K562 (cell line): Measurements from ENCODE around the gene GFOD1. TPM values are rescaled to one million over a fixed set of nuclear protein-coding genes. Genes with fewer than 3 reads are reported as not detected.

ENCODE experiments used
- ATAC-seq: fragments of 200-7000 bp; cut with Tn5 transposase; 3 replicates; pipeline ENCODE4 v1.9.1; 2020; ENCODE audit warnings: moderate library complexity
- BruUV-seq: library from RNA; stranded (reverse); fragments of 400-500 nt; replicated peaks from 2 replicates; lab custom pipeline; 2021; lab: Mats Ljungman, UMichigan
- CTCF ChIA-PET: fragments of 300-600 bp; formaldehyde crosslinking; extraction: SDS; loops from one replicate; lab custom pipeline; 2021; ENCODE audit warnings: low intra/inter-chr PET ratio; lab: Yijun Ruan, JAX
- POLR2A ChIA-PET: fragments of 300-600, 350-650 bp; sonication (Branson Sonifier 250); formaldehyde crosslinking; extraction: SDS; loops from one replicate; lab custom pipeline; 2021; ENCODE audit warnings: antibody characterized with exemption, inconsistent platforms; lab: Yijun Ruan, JAX
- DNase-seq, 4 experiments: peaks; one replicate each; pipeline versions ENCODE4 v3.0.0 to v3.0.0-alpha.2; 2011 to 2018; ENCODE audit warnings: low spot score in 3 of 4, mixed read lengths in 3 of 4; ENCODE audit errors: extremely low read depth in 1 of 4
- FAIRE-seq: peaks from 2 replicates; lab custom pipeline; 2011; peaks lifted over from hg19 to GRCh38; lab: Jason Lieb, UNC
- H2AFZ ChIP-seq: 2 replicates; pipeline ENCODE4 v1.6.0; 2011; ENCODE audit warnings: low read depth, low read length, control low read depth, inconsistent platforms
- H3K27ac ChIP-seq: fragments of 200-600 bp; 3 replicates; pipeline ENCODE4 v1.8.0; 2011; ENCODE audit warnings: low read depth, mild to moderate bottlenecking, control low read depth, inconsistent platforms, low read length, moderate library complexity, mixed read lengths; ENCODE audit errors: extremely low read depth
- H3K27me3 ChIP-seq, 2 experiments: fragments of 300-600 bp in 1 of 2; 2 replicates in 1 of 2; 3 replicates in 1 of 2; pipeline versions ENCODE4 v1.6.0 to v1.8.0; 2011; ENCODE audit warnings: inconsistent platforms in 2 of 2, low read length in 2 of 2, mild to moderate bottlenecking in 1 of 2, mixed read lengths in 1 of 2, moderate library complexity in 1 of 2; ENCODE audit not compliant: control insufficient read depth in 2 of 2, insufficient read depth in 2 of 2
- H3K36me3 ChIP-seq: fragments of 300-600 bp; 3 replicates; pipeline ENCODE4 v1.8.0; 2011; ENCODE audit warnings: mild to moderate bottlenecking, low read length, inconsistent platforms; ENCODE audit not compliant: control insufficient read depth, insufficient read depth
- H3K4me1 ChIP-seq, 2 experiments: fragments of 200-600 bp in 1 of 2; replicated peaks in 1 of 2; 2 replicates in 1 of 2; 3 replicates in 1 of 2; pipeline versions ENCODE4 v1.5.1 to v1.8.0; 2011; ENCODE audit warnings: inconsistent platforms in 2 of 2, low read length in 2 of 2, mild to moderate bottlenecking in 1 of 2, mixed read lengths in 1 of 2, moderate library complexity in 1 of 2; ENCODE audit not compliant: control insufficient read depth in 2 of 2, insufficient read depth in 2 of 2
- H3K4me2 ChIP-seq: 2 replicates; pipeline ENCODE4 v1.6.1; 2011; ENCODE audit warnings: low read length, control low read depth, inconsistent platforms, mixed read lengths; ENCODE audit not compliant: insufficient read depth
- H3K4me3 ChIP-seq: fragments of 200-600 bp; sonication (generic), shearing (Covaris generic); 2 replicates; pipeline ENCODE4 v1.5.1; 2016; ENCODE audit warnings: control low read depth, inconsistent platforms
- H3K79me2 ChIP-seq: fragments of 200-600 bp; 3 replicates; pipeline ENCODE4 v1.8.0; 2011; ENCODE audit warnings: low read length, inconsistent platforms; ENCODE audit not compliant: control insufficient read depth, insufficient read depth
- H3K9ac ChIP-seq, 2 experiments: 2 replicates each; pipeline versions ENCODE4 v1.6.0 to v1.6.1; 2011; ENCODE audit warnings: low read depth in 2 of 2, low read length in 2 of 2, control low read depth in 1 of 2, inconsistent platforms in 1 of 2, mild to moderate bottlenecking in 1 of 2, mixed read lengths in 1 of 2; ENCODE audit not compliant: insufficient read depth in 1 of 2
- H3K9me1 ChIP-seq: one replicate; pipeline ENCODE4 v1.6.0; 2011; ENCODE audit warnings: inconsistent platforms, mild to moderate bottlenecking, low read length, moderate library complexity; ENCODE audit not compliant: control insufficient read depth, insufficient read depth
- H3K9me3 ChIP-seq: replicated peaks from 2 replicates; pipeline ENCODE4 v1.5.1; 2011; ENCODE audit warnings: low read depth, low read length, inconsistent platforms; ENCODE audit not compliant: control insufficient read depth, insufficient read depth
- H4K20me1 ChIP-seq: replicated peaks from 2 replicates; pipeline ENCODE4 v1.6.1; 2011; ENCODE audit warnings: low read length, inconsistent platforms, mixed read lengths; ENCODE audit not compliant: control insufficient read depth, insufficient read depth
- CHD2 ChIP-seq: IDR thresholded peaks from 2 replicates; pipeline ENCODE4 v1.6.1; 2011; ENCODE audit warnings: low read depth, low read length
- FOXK1 ChIP-seq: sonication (generic); formaldehyde crosslinking; IDR thresholded peaks from 2 replicates; pipeline ENCODE4 v1.8.0; 2022; ENCODE audit warnings: missing genetic modification reagents, mild to moderate bottlenecking, borderline replicate concordance
- HINFP ChIP-seq: fragments of 450-650 bp; conservative IDR thresholded peaks from 2 replicates; pipeline ENCODE4 v1.6.1; 2016; ENCODE audit warnings: missing genetic modification characterization, low read depth, mild to moderate bottlenecking, control low read depth, missing compliant biosample characterization
- HOXB6 ChIP-seq: fragments of 250-450 bp; sonication (Bioruptor Pico); IDR thresholded peaks from 2 replicates; pipeline ENCODE4 v1.5.1; 2022; ENCODE audit warnings: mild to moderate bottlenecking, borderline replicate concordance
- KDM1A ChIP-seq, 2 experiments: fragments of 450-650 bp; IDR thresholded peaks; 2 replicates each; pipeline ENCODE4 v1.6.1; 2016; ENCODE audit warnings: mild to moderate bottlenecking in 2 of 2
- MIER1 ChIP-seq: fragments of 450-650 bp; IDR thresholded peaks from 2 replicates; pipeline ENCODE4 v1.6.1; 2016; ENCODE audit warnings: antibody characterized with exemption, mild to moderate bottlenecking, low read depth
- MTF1 ChIP-seq: fragments of 250-450 bp; sonication (Bioruptor Pico); IDR thresholded peaks from 2 replicates; pipeline ENCODE4 v1.9.0; 2021; ENCODE audit warnings: moderate library complexity, mild to moderate bottlenecking, inconsistent platforms, borderline replicate concordance
- NONO ChIP-seq, 2 experiments: fragments of 200-400 bp in 1 of 2; fragments of 450-650 bp in 1 of 2; formaldehyde crosslinking in 1 of 2; IDR thresholded peaks; 2 replicates each; pipeline ENCODE4 v1.6.1; 2017; ENCODE audit warnings: low read depth in 2 of 2, mild to moderate bottlenecking in 2 of 2, moderate library complexity in 2 of 2, low read length in 1 of 2
- NR3C1 ChIP-seq: sonication (generic); formaldehyde crosslinking; IDR thresholded peaks from 2 replicates; pipeline ENCODE4 v1.8.1; 2022; ENCODE audit warnings: missing genetic modification reagents
- OTX1 ChIP-seq: fragments of 450-650 bp; formaldehyde crosslinking; IDR thresholded peaks from 2 replicates; pipeline ENCODE4 v1.4.0; 2022; ENCODE audit warnings: mild to moderate bottlenecking
- USF2 ChIP-seq: sonication (generic); formaldehyde crosslinking; IDR thresholded peaks from 2 replicates; pipeline ENCODE4 v1.5.0; 2020; ENCODE audit warnings: missing genetic modification reagents
- ZBTB43 ChIP-seq: sonication (generic); formaldehyde crosslinking; IDR thresholded peaks from 2 replicates; pipeline ENCODE4 v1.8.0; 2023; ENCODE audit warnings: mild to moderate bottlenecking, missing genetic modification reagents
- ZNF175 ChIP-seq: fragments of 200-800 bp; sonication (Bioruptor generic); IDR thresholded peaks from 2 replicates; pipeline ENCODE4 v1.6.1; 2016; ENCODE audit warnings: low read depth, mild to moderate bottlenecking, missing genetic modification characterization, missing compliant biosample characterization
- ZNF253 ChIP-seq: fragments of 250-450 bp; sonication (Bioruptor Pico); conservative IDR thresholded peaks from 2 replicates; pipeline ENCODE4 v1.6.1; 2021; ENCODE audit warnings: mild to moderate bottlenecking
- ZNF512 ChIP-seq: IDR thresholded peaks from 2 replicates; pipeline ENCODE4 v1.6.1; 2016; ENCODE audit warnings: missing genetic modification characterization, missing compliant biosample characterization
- WGBS: fragments of 100-300 bp; shearing (Covaris generic); methylation state at CpG from one replicate; pipeline ENCODE4 v1.1.6; 2016; ENCODE audit warnings: low coverage, mixed read lengths; ENCODE audit not compliant: insufficient coverage; ENCODE audit errors: missing lambda C conversion rate; 5-methylcytosine and 5-hydroxymethylcytosine counted together
- in situ Hi-C: fragments of 300-500 bp; cut with MboI; formaldehyde crosslinking; loops from 4 replicates; pipeline ENCODE4 v1.15.0; 2018; ENCODE audit warnings: inconsistent platforms, mixed read lengths
- intact Hi-C: fragments of 100-400 bp; cut with micrococcal nuclease; formaldehyde crosslinking; loops from 2 replicates; pipeline ENCODE4 v1.14.2; 2022
- polyA plus RNA-seq, 8 experiments: library from polyadenylated mRNA; depleted of rRNA in 4 of 8; stranded (reverse) in 5 of 8; unstranded in 3 of 8; fragments of >200 nt; fragmentation: Nextera tagmentation in 2 of 8; fragmentation: Illumina TruSeq in 1 of 8; extraction: Ambion mirVana in 2 of 8; extraction: Trizol in 1 of 8; gene quantifications; 2 replicates each; pipeline versions ENCODE4 v1.2.1 to v1.2.3, GENCODE V29; 2011 to 2014; ENCODE audit warnings: inconsistent platforms in 1 of 8, missing spikeins in 1 of 8
- total RNA-seq, 7 experiments: library from RNA; depleted of rRNA in 6 of 7; stranded (reverse); fragments of >200 nt in 6 of 7; fragmentation: Illumina TruSeq in 2 of 7; extraction: Trizol in 2 of 7; gene quantifications; 2 replicates each; pipeline versions ENCODE4 v1.2.1 to v1.2.3, GENCODE V29; 2011 to 2021; ENCODE audit warnings: low replicate concordance in 1 of 7

Gene GFOD1
- total and polyA plus RNA-seq, 9 of the 15 experiments (the other 6 are each of a cell fraction or from before 2014, with no cell fraction given) = 3.8 to 12.0 (median 8.2) TPM

GRCh38 chr6:13469693-13470092 lies 17.7 kb downstream of the GFOD1 start (continued):
- TF ChIP-seq USF2 (CRISPR knock-in tag) = no peak

- Histone ChIP-seq H4K20me1 (0 out of 2 replicates have a peak, but pooled peaks cover 3% of the 10 kb centered on the region), H3K27me3 (no peaks in the 10 kb centered on the region), H3K4me2 (no peak overlapping the region), H3K9ac (no peak overlapping the region; a peak in 1 of 4 replicates), H3K79me2 (no peaks in the 10 kb centered on the region), H3K36me3 (no peaks in the 10 kb centered on the region), H3K4me3 (no peak overlapping the region), H3K9me3 (no peaks in the 10 kb centered on the region), H3K9me1 (no peaks in the 10 kb centered on the region), H3K4me1 (peaks cover 3 to 9% of the 10 kb centered on the region in 2 experiments; a peak in 3 of 5 replicates), H2AFZ (no peak overlapping the region), H3K27ac (no peak overlapping the region)
- POLR2A ChIA-PET = interaction anchor here (0.8 kb wide), 1 partner anchor 9 kb away, joined by 3 read pairs; no protein-coding TSS in a partner anchor
- intact Hi-C loops (no loop called here), in situ Hi-C loops (no loop called here)
- no peak for DNase-seq
- no peak for ATAC-seq
- FAIRE-seq = no peak
- WGBS = 19% methylated on average over 1 of the region's 1 CpG
- CTCF ChIA-PET = no interaction called here
- BruUV-seq = no TSS peak
- TF ChIP-seq HOXB6 (CRISPR knock-in tag) (no peak), MIER1 (no peak), ZNF512 (tag) (no peak), CHD2 (no peak), ZNF175 (no peak), KDM1A (IDR thresholded peaks at IDR 0.05) (no peak), ZBTB43 (CRISPR knock-in tag) (no peak), OTX1 (CRISPR knock-in tag) (no peak), NR3C1 (CRISPR knock-in tag) (no peak), FOXK1 (CRISPR knock-in tag) (no peak), ZNF253 (CRISPR knock-in tag) (no peak), MTF1 (CRISPR knock-in tag) (no peak), HINFP (tag) (no peak), NONO (IDR thresholded peaks at IDR 0.05; ENCODE audit: low read depth in 2 of 2, low read length in 1 of 2) (no peak)
Observed at GRCh38 chr6:13468839-13469238, 18.6 kb downstream of the GFOD1 start.
